GM19099 (cell line): ENCODE measurements around the gene ZNF626.

ENCODE experiments used
- POLR2A ChIP-seq: IDR thresholded peaks from 3 replicates; pipeline ENCODE4 v1.6.1; 2011; ENCODE audit warnings: low read depth; ENCODE audit not compliant: insufficient read length; ENCODE audit errors: extremely low read depth

ZNF626 gene

DNA sequence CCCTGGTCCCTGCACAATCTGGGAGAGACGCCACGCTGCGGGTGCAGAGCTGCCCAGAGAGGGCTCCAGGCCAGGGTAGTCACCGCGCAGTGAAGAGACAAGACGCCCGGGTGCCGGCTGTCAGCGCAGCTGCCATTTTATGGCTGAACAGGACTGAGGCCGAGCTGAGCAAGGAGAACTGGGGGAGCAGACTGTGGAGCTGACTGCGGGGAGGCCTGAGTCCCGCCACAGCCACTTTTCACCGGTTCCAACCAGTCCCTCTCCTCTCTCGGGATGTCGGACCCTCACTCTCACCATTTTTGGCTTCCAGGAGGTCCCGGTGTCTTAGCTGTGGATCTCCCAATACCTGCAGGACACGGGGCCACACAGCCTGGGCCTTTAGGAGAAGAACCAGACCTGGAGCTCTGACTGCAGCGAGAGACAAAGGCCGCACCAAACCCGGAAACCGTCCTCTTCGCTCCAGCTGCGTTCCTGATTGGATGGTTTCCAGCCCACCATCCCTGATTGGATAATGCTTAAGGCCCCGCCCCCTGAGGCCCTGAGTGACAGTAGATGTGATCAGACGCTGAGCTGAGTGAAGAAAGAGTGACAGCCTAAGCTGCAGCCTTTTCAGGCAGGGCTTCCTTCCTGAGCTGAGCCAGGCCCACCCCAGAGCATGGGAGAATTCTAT, at the start of gene ZNF626:
TSS of gene ZNF626 (minus strand) at position 422 of the 670 bp plus-strand sequence. CDS start at position 297, 125 bp downstream.
- peak; percentile 49 for TF ChIP-seq POLR2A

GRCh38 chr19:20669263-20669662, 7.9 kb upstream of the ZNF626 start:
- TF ChIP-seq POLR2A: no peak

- TF ChIP-seq POLR2A: no peak
Observed at GRCh38 chr19:20667281-20667680, 5.9 kb upstream of the ZNF626 start.

DNA sequence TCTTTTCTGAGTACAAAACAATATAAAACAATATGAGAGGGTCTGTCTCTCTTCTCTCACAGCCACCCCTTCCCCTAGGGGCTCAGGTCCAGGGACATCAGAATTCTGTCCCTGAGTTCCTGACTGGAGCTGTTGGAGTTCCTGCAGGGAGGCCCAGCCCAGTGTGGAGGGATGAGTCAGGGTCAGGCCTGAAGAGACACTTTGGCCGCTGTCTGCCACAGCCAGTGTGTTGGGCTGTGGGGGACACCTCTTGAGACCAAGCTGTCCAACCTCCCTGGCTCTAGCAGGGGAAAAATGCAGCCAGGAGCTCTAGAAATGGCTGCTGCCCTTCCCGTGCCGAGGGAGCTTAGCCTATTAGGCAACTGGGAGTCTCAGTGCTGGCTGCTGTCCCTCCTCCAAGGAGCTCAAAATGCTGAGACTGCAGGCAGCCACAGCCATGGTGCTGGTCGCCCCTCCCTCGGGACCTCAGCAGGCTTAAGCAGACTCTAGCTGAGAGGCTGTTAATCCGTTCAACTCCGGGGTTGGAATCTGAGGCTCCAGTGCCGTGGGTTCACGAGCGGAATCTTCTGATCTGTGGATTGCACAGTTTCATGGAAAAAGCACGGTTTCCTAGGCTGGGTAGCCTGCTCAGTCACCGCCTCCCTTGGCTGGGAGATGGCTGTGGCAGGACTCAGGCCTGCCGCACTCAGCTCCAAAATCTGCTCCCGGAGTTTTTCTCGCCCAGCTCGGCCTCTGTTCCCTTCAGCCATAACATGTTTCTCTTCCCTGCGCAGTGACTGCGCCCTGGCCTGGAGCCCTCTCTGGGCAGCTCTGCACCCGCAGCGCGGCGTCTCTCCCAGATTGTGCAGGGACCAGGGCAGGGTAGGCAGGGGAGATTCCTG, 3.8 kb upstream of the ZNF626 start:
- TF ChIP-seq POLR2A: no peak

- no peak for TF ChIP-seq POLR2A
Observed at GRCh38 chr19:20662421-20663105, 1.2 kb upstream of the ZNF626 start.

DNA sequence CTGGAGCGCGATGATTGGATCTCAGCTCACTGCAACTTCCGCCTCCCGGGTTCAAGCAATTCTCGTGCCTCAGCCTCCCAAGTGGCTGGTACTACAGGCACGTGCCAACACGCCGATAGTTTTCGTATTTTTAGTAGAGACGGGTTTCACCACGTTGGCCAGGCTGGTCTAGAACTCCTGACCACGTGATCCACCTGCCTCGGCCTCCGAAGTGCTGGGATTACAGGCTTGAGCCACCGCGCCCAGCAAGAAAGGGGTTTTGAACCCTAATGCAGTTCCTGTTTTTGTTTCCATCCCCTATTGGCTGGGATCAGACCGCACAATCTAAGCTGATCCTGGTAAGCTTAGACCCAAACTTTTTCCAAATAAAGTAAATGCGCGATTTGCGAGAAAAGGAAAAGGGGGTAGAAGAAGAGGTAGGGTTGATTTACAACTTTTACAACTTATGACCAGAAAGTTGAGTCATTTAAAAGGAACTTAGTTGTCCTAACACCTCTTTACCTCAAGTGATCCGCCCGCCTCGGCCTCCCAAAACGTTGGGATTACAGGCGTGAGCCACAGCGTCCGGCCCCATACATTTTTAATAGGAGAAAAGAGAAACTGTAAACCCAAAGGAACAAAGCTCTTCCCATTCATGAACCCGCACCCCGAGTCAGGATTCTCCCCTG, 764 bp downstream of the ZNF626 start:
- TF ChIP-seq POLR2A: no peak

- TF ChIP-seq POLR2A: no peak
Observed at GRCh38 chr19:20640545-20640944, 20.8 kb downstream of the ZNF626 start.

- TF ChIP-seq POLR2A: no peak
Observed at GRCh38 chr19:20640023-20640422, 21.3 kb downstream of the ZNF626 start.

DNA sequence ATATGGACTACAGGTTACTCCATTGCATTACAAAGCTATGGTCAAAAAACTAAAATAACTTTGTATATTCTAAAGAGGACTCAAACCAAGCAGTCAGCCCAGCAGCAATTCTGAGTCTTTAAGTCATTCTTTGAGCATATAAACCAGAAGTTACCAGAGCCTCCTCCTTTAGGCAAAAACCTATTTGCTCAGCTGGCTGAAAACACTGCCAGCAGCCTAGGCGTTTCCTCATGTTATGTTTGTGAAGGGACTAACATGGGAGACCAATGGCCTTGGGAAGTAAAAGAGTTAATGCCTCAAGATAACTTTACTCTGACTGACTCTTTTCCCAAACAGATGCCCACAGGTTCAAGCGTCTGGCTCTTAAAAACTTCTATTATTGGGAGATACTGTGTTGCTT, 45.3 kb downstream of the ZNF626 start:
- no peak for TF ChIP-seq POLR2A

GRCh38 chr19:20612711-20613316, 48.6 kb downstream of the ZNF626 start:
- no peak for TF ChIP-seq POLR2A

GRCh38 chr19:20611866-20612265, 49.5 kb downstream of the ZNF626 start:
- no peak for TF ChIP-seq POLR2A

DNA sequence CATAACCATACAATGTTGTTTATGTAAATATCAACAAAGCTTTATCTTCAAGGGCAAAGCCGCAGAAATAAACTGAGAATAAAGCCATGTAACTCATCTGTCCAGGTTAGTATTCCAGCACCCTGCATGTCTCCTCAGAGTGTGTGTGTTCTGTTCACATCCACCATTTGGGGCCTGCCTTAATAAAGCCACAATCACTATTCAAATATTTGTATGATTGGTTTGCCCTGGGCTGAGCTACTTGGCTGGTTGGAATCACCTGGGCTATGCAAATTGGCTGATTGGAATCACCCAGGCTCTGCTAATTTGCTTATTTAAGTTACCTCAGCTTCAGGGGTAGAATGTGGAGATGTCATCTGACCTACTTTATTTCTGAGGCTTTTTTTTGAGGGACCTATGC, 53.4 kb downstream of the ZNF626 start:
- no peak for TF ChIP-seq POLR2A
